Ovary (tissue), 3 donors: Measurements from ENCODE around the gene LZTS3.

ENCODE experiments used
- POLR2A ChIP-seq: fragments of 450-650 bp; IDR thresholded peaks from one replicate; pipeline ENCODE4 v1.6.1; 2017; ENCODE audit warnings: antibody characterized with exemption, mild to moderate bottlenecking, moderate library complexity
- TF ChIP-seq, protein P1 (sequence below), 3 donors: fragments of 450-650 bp in 2 of 3; fragments of 200-600 bp in 1 of 3; IDR thresholded peaks; one replicate each; pipeline versions ENCODE4 v1.5.1 to v1.8.0; 2016 to 2022; ENCODE audit warnings: antibody characterized with exemption in 3 of 3, mild to moderate bottlenecking in 1 of 3
- donor health status: DM: no; HTN: no; CAD: no.

DNA sequence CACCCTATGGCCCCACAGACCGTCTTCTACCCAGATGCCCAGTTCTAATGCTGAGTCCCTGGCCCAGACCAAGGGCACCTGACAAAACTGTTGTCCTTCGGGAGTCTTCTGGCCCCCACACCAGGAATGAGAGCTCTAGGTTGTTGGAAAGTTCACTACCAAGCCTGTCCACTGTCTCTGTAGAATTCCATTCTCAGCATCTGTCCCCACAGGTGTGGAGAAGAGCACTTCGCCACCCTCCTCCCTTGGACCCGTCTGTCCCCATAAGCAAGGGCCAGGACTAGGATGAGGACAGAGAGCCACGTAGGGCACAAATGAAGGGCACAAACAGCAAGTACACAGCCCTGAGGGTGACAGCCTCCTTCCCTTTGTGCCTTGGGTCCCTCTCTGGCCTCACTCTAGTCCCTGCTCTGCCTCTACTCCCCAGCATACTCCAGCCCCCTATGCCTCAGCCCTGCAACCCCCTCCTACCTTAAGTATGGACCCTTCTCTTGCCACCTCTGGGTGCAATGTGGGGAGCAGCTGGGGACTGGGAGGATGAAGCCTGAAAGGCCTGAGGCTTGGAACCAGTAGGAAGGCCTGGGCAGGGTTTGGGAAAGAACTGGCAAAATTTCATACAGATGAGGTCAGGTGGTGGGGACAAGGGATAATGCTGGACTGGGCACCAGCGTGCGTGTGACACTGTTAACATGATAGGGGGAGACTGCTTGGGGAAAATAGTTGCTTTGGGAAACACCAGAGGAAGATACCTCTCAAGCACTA, 4.3 kb downstream of the LZTS3 start:
- TF ChIP-seq, protein P1, sequence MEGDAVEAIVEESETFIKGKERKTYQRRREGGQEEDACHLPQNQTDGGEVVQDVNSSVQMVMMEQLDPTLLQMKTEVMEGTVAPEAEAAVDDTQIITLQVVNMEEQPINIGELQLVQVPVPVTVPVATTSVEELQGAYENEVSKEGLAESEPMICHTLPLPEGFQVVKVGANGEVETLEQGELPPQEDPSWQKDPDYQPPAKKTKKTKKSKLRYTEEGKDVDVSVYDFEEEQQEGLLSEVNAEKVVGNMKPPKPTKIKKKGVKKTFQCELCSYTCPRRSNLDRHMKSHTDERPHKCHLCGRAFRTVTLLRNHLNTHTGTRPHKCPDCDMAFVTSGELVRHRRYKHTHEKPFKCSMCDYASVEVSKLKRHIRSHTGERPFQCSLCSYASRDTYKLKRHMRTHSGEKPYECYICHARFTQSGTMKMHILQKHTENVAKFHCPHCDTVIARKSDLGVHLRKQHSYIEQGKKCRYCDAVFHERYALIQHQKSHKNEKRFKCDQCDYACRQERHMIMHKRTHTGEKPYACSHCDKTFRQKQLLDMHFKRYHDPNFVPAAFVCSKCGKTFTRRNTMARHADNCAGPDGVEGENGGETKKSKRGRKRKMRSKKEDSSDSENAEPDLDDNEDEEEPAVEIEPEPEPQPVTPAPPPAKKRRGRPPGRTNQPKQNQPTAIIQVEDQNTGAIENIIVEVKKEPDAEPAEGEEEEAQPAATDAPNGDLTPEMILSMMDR (IDR thresholded peaks at IDR 0.05), result no peak
- TF ChIP-seq POLR2A, result no peak
